Fibroblast of pulmonary artery (primary cell): ENCODE measurements around the gene KMO.

Source experiments
- DNase-seq: peaks from one replicate; pipeline ENCODE4 v3.0.0-alpha.2; 2010; ENCODE audit warnings: low read depth
- H3K4me3 ChIP-seq: replicated peaks from 2 replicates; pipeline ENCODE4 v1.5.1; 2011; ENCODE audit warnings: low read depth, mild to moderate bottlenecking, control low read depth, low read length, moderate library complexity
- CTCF ChIP-seq: IDR thresholded peaks from 2 replicates; pipeline ENCODE4 v1.5.1; 2011; ENCODE audit warnings: mild to moderate bottlenecking, control low read depth, low read length, inconsistent platforms; ENCODE audit errors: missing control alignments

KMO gene

GRCh38 chr1:241569848-241570247, 37.7 kb downstream of the KMO start:
- DNase-seq, result no peak
- no peak for TF ChIP-seq CTCF
- no peak overlapping the region for H3K4me3 ChIP-seq

GRCh38 chr1:241574154-241574553, 42.0 kb downstream of the KMO start:
- no peak for DNase-seq
- no peak overlapping the region for H3K4me3 ChIP-seq
- TF ChIP-seq CTCF, result no peak

- DNase-seq, result no peak
- no peak for TF ChIP-seq CTCF
- H3K4me3 ChIP-seq, result no peak overlapping the region
Observed at GRCh38 chr1:241579434-241579833, 47.3 kb downstream of the KMO start.

- no peak for TF ChIP-seq CTCF
- H3K4me3 ChIP-seq, result no peak overlapping the region
- DNase-seq, result no peak
Observed at GRCh38 chr1:241582921-241583321, 50.7 kb downstream of the KMO start.

GRCh38 chr1:241586905-241587512, 54.8 kb downstream of the KMO start:
- no peak for TF ChIP-seq CTCF
- DNase-seq, result no peak
- no peak overlapping the region for H3K4me3 ChIP-seq

GRCh38 chr1:241589521-241589920, 57.3 kb downstream of the KMO start:
- no peak for DNase-seq
- TF ChIP-seq CTCF, result no peak
- no peak overlapping the region for H3K4me3 ChIP-seq

- TF ChIP-seq CTCF, result no peak
- DNase-seq, result no peak
- no peak overlapping the region for H3K4me3 ChIP-seq
Observed at GRCh38 chr1:241590719-241591118, 58.5 kb downstream of the KMO start.
